Measurements from ENCODE around the gene RCN2. TPM values are rescaled to one million over a fixed set of nuclear protein-coding genes. Genes with fewer than 3 reads are reported as not detected.

RCN2 gene, protein sequence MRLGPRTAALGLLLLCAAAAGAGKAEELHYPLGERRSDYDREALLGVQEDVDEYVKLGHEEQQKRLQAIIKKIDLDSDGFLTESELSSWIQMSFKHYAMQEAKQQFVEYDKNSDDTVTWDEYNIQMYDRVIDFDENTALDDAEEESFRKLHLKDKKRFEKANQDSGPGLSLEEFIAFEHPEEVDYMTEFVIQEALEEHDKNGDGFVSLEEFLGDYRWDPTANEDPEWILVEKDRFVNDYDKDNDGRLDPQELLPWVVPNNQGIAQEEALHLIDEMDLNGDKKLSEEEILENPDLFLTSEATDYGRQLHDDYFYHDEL
- 47.1 and 47.8 TPM in 2 replicates for total RNA-seq

DNA sequence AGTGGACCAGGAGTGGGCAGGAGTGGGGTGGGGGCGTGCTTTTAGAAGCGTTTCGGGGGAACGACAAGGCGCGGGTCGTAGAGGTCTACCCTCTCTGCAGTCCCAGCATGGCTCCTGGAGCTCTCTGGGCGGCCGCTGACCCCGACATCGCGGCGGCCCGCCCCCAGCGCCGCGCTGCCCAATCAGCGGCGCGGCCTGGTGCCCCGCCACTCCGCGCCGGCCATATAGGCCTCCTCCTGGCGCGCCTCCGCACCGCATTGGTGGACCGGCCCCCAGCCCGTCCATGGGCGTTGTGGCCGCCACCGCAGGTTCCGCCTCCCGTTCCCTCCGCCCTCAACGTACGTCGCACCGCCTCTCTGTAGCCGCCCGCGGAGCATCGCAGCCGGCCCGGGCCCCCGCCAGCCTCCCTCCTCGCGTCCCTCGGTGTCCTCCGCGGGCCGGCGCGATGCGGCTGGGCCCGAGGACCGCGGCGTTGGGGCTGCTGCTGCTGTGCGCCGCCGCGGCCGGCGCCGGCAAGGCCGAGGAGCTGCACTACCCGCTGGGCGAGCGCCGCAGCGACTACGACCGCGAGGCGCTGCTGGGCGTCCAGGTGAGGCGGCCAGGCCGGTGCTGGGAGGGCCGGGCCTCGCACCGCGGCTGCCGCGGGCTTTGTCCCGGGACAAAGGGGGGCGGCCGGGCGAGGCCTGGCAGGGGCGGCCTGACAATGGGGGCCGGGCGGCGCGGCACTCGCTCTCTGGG lies at the start of gene RCN2:
Gene RCN2 (plus strand): TSS at position 353 of the 738 bp plus-strand sequence. CDS start 93 bp downstream, at position 446.

DNA sequence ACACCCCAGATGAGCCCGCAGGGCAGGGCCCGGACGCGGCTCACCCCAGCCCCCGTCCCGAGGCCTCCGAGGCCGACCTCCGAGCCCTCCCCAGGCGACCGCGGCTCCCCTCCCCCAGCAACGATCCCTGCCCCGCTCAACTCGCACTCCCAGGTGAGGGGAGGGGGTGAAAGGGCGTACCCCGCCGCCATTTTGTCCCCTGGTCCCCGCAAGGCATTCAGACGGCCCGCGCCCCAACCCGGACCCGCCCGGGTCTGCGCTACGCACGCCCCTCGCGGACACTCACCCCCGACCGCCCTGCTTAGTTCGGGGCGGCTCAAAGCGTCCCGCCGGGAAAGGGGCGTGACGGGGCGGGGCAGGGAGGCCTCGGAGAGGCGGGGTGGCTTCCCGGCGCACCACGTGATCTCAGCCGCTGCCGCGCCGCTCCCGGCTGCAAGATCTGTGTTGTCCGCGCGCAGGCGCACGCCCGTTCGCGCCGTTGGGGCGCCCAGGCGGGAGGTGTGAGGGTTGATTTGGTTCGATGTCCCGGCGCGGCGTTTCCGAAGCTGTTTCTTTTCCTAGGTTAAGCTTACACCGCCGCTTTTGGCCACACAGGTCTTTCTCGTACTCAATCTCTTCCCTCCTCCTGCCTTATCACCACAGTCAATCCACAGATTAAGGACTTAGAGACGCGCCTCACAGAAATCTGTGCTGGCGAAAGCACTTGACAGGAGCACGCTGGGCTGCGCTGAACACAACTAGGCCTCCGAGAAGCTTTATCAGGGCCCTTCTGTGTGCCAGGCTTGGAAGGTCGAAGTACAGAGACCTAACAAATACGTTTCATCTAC lies 26.3 kb upstream of the RCN2 start, which contains the start of gene SCAPER:
Gene SCAPER (minus strand): TSS at position 328 of the 827 bp plus-strand sequence. CDS start 21,523 bp downstream, outside the sequence.

DNA sequence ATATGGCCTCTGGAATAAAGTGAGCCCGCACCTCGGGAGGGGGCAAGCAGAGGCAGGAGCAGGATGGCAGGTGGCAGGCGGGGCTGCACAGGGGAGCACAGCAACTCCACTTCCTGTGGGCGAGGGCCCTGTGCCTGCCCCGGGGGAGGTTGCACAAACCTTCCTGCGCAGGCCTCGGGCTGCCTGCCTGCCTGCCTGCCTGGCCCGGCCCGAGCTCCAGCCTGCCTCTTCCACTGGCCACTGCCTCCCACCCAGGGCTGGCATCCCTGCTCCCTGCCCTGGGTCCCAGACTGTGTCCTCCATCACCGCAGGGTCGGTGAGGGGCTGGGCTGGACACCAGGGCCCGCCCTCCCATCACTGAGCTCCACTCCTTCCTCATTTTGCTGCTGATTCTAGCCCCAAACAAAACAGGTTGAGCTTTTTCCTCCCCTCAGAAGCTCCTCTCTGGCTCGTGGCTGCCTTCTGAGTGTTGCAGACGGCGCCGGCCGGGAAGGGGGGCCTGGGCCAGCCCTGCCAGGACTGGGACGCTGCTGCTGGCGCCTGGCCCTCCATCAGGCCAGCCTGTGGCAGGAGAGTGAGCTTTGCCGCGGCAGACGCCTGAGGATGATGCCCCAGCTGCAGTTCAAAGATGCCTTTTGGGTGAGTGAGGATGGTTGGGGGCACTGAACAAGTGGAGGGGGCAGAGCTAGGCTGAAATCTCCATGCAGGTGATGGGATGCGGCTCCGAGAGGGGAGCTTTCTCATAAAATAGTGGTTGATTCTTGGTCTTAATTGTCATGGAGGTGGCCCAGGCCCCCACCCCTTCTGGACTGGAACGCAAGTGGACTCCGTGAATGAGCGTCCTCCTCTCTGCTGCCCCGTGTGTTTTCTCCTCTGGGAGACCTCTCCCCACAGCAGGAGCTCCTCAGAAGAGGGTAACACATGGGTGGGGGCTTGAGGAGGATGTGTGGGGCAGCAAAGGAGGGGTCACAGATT lies 63.7 kb downstream of the RCN2 start, which contains the start of gene PSTPIP1:
Gene PSTPIP1 (plus strand): TSS at position 156 of the 975 bp plus-strand sequence. CDS start 448 bp downstream, at position 604.

Small RNA genes within 50 kb of the gene (small RNA-seq; reads per million reads assigned to genes)
- gene RN7SL278P (ENCODE audit: low replicate concordance), result not detected

Other genes with a start within 250 kb of the RCN2 start
- 6.6 and 9.2 TPM in 2 replicates for gene SCAPER, start 26.4 kb upstream of the RCN2 start, total RNA-seq
- gene PSTPIP1, start 63.4 kb downstream of the RCN2 start, total RNA-seq, result not detected in 2 replicates
- 170 and 191 TPM in 2 replicates for gene TSPAN3, start 139.4 kb downstream of the RCN2 start, total RNA-seq